Measurements from ENCODE around the gene SLC2A6. TPM values are rescaled to one million over a fixed set of nuclear protein-coding genes. Genes with fewer than 3 reads are reported as not detected.

Gene SLC2A6
- total RNA-seq, 5 donors from 2014 or later (not counting 1 experiment from before 2014, with no cell fraction given): 3.6 to 6.1 (median 4.9) TPM

DNA sequence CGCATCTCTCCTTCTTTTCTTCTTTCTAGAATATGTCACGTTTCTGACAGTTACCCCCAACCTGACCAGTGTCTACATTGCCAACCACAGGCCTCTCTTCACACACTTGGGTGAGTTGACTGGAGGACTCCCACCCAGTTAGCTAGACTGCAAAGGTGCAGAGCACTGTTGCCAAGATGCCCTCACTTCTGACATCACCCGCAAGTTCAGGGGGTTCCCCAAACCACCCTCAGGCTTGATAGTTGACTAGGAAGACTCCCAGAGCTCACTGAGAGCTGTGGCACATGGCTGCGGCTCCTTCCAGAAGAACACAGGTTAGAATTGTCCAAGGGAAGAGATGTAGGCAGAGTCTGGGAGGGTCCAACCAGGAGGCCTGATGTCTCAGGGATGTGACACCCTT lies 39.6 kb downstream of the SLC2A6 start:
- H3K36me3 ChIP-seq (ENCODE audit: control insufficient read depth in 2 of 2, extremely low read depth in 1 of 2, insufficient read depth in 1 of 2, low read length in 1 of 2): no peaks in the 10 kb centered on the region
- POLR2A ChIA-PET: no interaction called here
- 71% methylated on average over 1 of the region's 4 CpGs for WGBS (ENCODE audit: insufficient coverage)
- no peaks in the 10 kb centered on the region for H3K36me3 Mint-ChIP-seq
- H3K9me3 Mint-ChIP-seq: no peaks in the 10 kb centered on the region
- no peaks in the 10 kb centered on the region for H3K27me3 Mint-ChIP-seq
- CTCF ChIA-PET: no interaction called here
- no peak overlapping the region for H3K4me3 Mint-ChIP-seq
- H3K4me1 Mint-ChIP-seq: no peaks in the 10 kb centered on the region
- H3K27ac ChIP-seq (ENCODE audit: low read length): no peak overlapping the region
- no peak overlapping the region for H3K4me3 ChIP-seq (ENCODE audit: control insufficient read depth in 1 of 2, extremely low read depth in 1 of 2, low read length in 1 of 2)
- no peak for DNase-seq
- no peaks in the 10 kb centered on the region for H3K4me1 ChIP-seq (ENCODE audit: control insufficient read depth in 1 of 2, extremely low read depth in 1 of 2, insufficient read depth in 2 of 2, low read length in 2 of 2)
- no peaks in the 10 kb centered on the region for H3K9me3 ChIP-seq
- H3K27ac Mint-ChIP-seq: no peak overlapping the region
- H3K27me3 ChIP-seq (replicated peaks in 1 of 2; ENCODE audit: control insufficient read depth in 2 of 2, extremely low read depth in 1 of 2, insufficient read depth in 2 of 2, low read length in 1 of 2): peaks cover 0 to 18% of the 10 kb centered on the region in 2 experiments
- no peak for ATAC-seq (replicated peaks in 1 of 4)

GRCh38 chr9:133437753-133438531 lies 41.0 kb downstream of the SLC2A6 start:
- DNase-seq (no peak), ATAC-seq (replicated peaks in 1 of 4) (no peak)
- Histone ChIP-seq H3K4me1 (ENCODE audit: control insufficient read depth in 1 of 2, extremely low read depth in 1 of 2, insufficient read depth in 2 of 2, low read length in 2 of 2) (no peaks in the 10 kb centered on the region), H3K4me3 (ENCODE audit: control insufficient read depth in 1 of 2, extremely low read depth in 1 of 2, low read length in 1 of 2) (no peak overlapping the region), H3K27me3 (replicated peaks in 1 of 2; ENCODE audit: control insufficient read depth in 2 of 2, extremely low read depth in 1 of 2, insufficient read depth in 2 of 2, low read length in 1 of 2) (peaks cover 0 to 10% of the 10 kb centered on the region in 2 experiments), H3K27ac (ENCODE audit: low read length) (no peak overlapping the region), H3K36me3 (ENCODE audit: control insufficient read depth in 2 of 2, extremely low read depth in 1 of 2, insufficient read depth in 1 of 2, low read length in 1 of 2) (no peaks in the 10 kb centered on the region), H3K9me3 (no peaks in the 10 kb centered on the region)
- Mint-ChIP-seq H3K27me3 (no peaks in the 10 kb centered on the region), H3K4me1 (no peaks in the 10 kb centered on the region), H3K9me3 (no peaks in the 10 kb centered on the region), H3K36me3 (no peaks in the 10 kb centered on the region), H3K27ac (no peak overlapping the region), H3K4me3 (no peak overlapping the region)
- CTCF ChIA-PET: no interaction called here
- WGBS (ENCODE audit: insufficient coverage): 78% methylated on average over 20 of the region's 20 CpGs
- POLR2A ChIA-PET: no interaction called here

GRCh38 chr9:133436681-133437080 lies 42.2 kb downstream of the SLC2A6 start:
- Histone ChIP-seq H3K4me1 (ENCODE audit: control insufficient read depth in 1 of 2, extremely low read depth in 1 of 2, insufficient read depth in 2 of 2, low read length in 2 of 2) (no peaks in the 10 kb centered on the region), H3K27ac (ENCODE audit: low read length) (no peak overlapping the region), H3K9me3 (no peaks in the 10 kb centered on the region), H3K36me3 (ENCODE audit: control insufficient read depth in 2 of 2, extremely low read depth in 1 of 2, insufficient read depth in 1 of 2, low read length in 1 of 2) (no peaks in the 10 kb centered on the region), H3K4me3 (ENCODE audit: control insufficient read depth in 1 of 2, extremely low read depth in 1 of 2, low read length in 1 of 2) (no peak overlapping the region), H3K27me3 (replicated peaks in 1 of 2; ENCODE audit: control insufficient read depth in 2 of 2, extremely low read depth in 1 of 2, insufficient read depth in 2 of 2, low read length in 1 of 2) (peaks cover 0 to 15% of the 10 kb centered on the region in 2 experiments)
- Mint-ChIP-seq H3K27ac (no peak overlapping the region), H3K27me3 (peaks cover 0 to 1% of the 10 kb centered on the region in 2 donors), H3K9me3 (no peaks in the 10 kb centered on the region), H3K4me3 (no peak overlapping the region), H3K4me1 (no peaks in the 10 kb centered on the region), H3K36me3 (no peaks in the 10 kb centered on the region)
- WGBS (ENCODE audit: insufficient coverage): 85% methylated on average over 4 of the region's 16 CpGs
- ATAC-seq (replicated peaks in 1 of 4): no peak
- ChIA-PET CTCF (no interaction called here), POLR2A (no interaction called here)
- DNase-seq: no peak

DNA sequence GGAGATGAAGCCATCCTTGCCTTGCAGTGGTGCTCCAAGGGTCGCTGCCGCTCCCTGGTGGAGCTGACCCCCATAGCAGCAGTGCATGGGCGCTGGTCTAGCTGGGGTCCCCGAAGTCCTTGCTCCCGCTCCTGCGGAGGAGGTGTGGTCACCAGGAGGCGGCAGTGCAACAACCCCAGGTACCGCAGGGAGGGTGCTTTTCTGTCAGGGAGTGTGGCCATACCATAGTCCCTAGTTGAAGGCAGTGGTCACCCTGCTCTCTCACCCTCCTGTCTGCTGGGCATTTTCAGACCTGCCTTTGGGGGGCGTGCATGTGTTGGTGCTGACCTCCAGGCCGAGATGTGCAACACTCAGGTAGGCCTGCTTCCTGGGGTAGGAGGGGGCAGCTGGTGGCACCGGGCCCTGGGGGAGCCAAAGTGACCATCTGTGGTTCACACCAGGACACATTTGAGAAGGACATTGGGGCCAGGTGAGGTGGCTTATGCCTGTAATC lies 45.5 kb downstream of the SLC2A6 start:
- Histone ChIP-seq H3K27ac (ENCODE audit: low read length) (no peak overlapping the region), H3K9me3 (no peaks in the 10 kb centered on the region), H3K4me3 (ENCODE audit: control insufficient read depth in 1 of 2, extremely low read depth in 1 of 2, low read length in 1 of 2) (no peak overlapping the region), H3K4me1 (ENCODE audit: control insufficient read depth in 1 of 2, extremely low read depth in 1 of 2, insufficient read depth in 2 of 2, low read length in 2 of 2) (peaks cover 0 to 7% of the 10 kb centered on the region in 2 experiments), H3K36me3 (ENCODE audit: control insufficient read depth in 2 of 2, extremely low read depth in 1 of 2, insufficient read depth in 1 of 2, low read length in 1 of 2) (no peaks in the 10 kb centered on the region), H3K27me3 (replicated peaks in 1 of 2; ENCODE audit: control insufficient read depth in 2 of 2, extremely low read depth in 1 of 2, insufficient read depth in 2 of 2, low read length in 1 of 2) (peaks cover 0 to 24% of the 10 kb centered on the region in 2 experiments)
- DNase-seq (no peak), ATAC-seq (replicated peaks in 1 of 4) (no peak)
- POLR2A ChIA-PET: no interaction called here
- Mint-ChIP-seq H3K4me3 (no peak overlapping the region), H3K27me3 (peaks cover 3 to 6% of the 10 kb centered on the region in 2 donors), H3K36me3 (no peaks in the 10 kb centered on the region), H3K27ac (no peak overlapping the region), H3K4me1 (peaks cover 0 to 5% (median 3%) of the 10 kb centered on the region in 3 donors), H3K9me3 (no peaks in the 10 kb centered on the region)
- CTCF ChIA-PET: no interaction called here
- WGBS (ENCODE audit: insufficient coverage): 88% methylated on average over 5 of the region's 11 CpGs

- no peaks in the 10 kb centered on the region for H3K9me3 Mint-ChIP-seq
- Histone ChIP-seq H3K27me3 (replicated peaks in 1 of 2; ENCODE audit: control insufficient read depth in 2 of 2, extremely low read depth in 1 of 2, insufficient read depth in 2 of 2, low read length in 1 of 2) (peaks cover 0 to 44% of the 10 kb centered on the region in 2 experiments), H3K4me3 (ENCODE audit: control insufficient read depth in 1 of 2, extremely low read depth in 1 of 2, low read length in 1 of 2) (no peak overlapping the region), H3K4me1 (ENCODE audit: control insufficient read depth in 1 of 2, extremely low read depth in 1 of 2, insufficient read depth in 2 of 2, low read length in 2 of 2) (peaks cover 2 to 13% of the 10 kb centered on the region in 2 experiments), H3K36me3 (ENCODE audit: control insufficient read depth in 2 of 2, extremely low read depth in 1 of 2, insufficient read depth in 1 of 2, low read length in 1 of 2) (no peaks in the 10 kb centered on the region), H3K9me3 (no peaks in the 10 kb centered on the region), H3K27ac (ENCODE audit: low read length) (no peak overlapping the region)
- no peak overlapping the region for H3K27ac Mint-ChIP-seq
- peaks cover 0 to 11% (median 5%) of the 10 kb centered on the region in 3 donors for H3K4me1 Mint-ChIP-seq
- ChIA-PET POLR2A (interaction anchor here in 1 of 2 donors (0.6 kb wide), 1 partner anchor 70 kb away, joined by 3 read pairs; no protein-coding TSS in a partner anchor), CTCF (no interaction called here)
- no peak overlapping the region for H3K4me3 Mint-ChIP-seq
- DNase-seq (no peak), ATAC-seq (replicated peaks in 1 of 4) (no peak)
- H3K27me3 Mint-ChIP-seq: peaks cover 23 to 36% of the 10 kb centered on the region in 2 donors
- no peaks in the 10 kb centered on the region for H3K36me3 Mint-ChIP-seq
- WGBS (ENCODE audit: insufficient coverage): no CpG with 5 or more reads among the region's 1 CpG
Observed at GRCh38 chr9:133430244-133430643, 48.7 kb downstream of the SLC2A6 start.

DNA sequence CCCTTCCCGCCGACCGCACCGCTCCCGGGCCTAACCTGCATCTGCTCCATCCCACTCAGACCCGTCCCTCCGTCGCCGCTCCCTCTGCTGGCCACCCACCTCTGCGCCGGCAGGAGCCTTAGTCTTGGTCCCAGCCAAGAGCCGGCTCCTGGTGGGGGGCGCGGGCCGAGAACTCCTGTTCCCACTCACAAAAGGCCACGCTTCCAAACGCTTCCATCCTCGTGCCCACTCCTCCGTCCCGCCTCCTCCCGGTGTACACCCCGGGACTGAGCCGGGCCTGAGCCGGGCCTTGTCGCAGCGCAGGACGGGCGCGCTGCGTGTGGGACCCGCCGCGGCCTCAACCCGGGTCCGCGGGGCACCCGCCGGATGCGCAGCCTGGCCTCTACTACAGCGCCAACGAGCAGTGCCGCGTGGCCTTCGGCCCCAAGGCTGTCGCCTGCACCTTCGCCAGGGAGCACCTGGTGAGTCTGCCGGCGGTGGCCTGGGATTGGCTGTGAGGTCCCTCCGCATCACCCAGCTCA lies 49.2 kb downstream of the SLC2A6 start:
- Mint-ChIP-seq H3K4me1 (peaks cover 0 to 11% (median 5%) of the 10 kb centered on the region in 3 donors), H3K27me3 (peaks cover 23 to 41% of the 10 kb centered on the region in 2 donors), H3K9me3 (no peaks in the 10 kb centered on the region), H3K27ac (no peak overlapping the region), H3K36me3 (no peaks in the 10 kb centered on the region), H3K4me3 (peak overlapping the region in 2 of 3 donors; percentile 39 to 61)
- Histone ChIP-seq H3K27ac (ENCODE audit: low read length) (no peak overlapping the region), H3K36me3 (ENCODE audit: control insufficient read depth in 2 of 2, extremely low read depth in 1 of 2, insufficient read depth in 1 of 2, low read length in 1 of 2) (no peaks in the 10 kb centered on the region), H3K27me3 (replicated peaks in 1 of 2; ENCODE audit: control insufficient read depth in 2 of 2, extremely low read depth in 1 of 2, insufficient read depth in 2 of 2, low read length in 1 of 2) (peaks cover 0 to 47% of the 10 kb centered on the region in 2 experiments), H3K9me3 (no peaks in the 10 kb centered on the region), H3K4me3 (ENCODE audit: control insufficient read depth in 1 of 2, extremely low read depth in 1 of 2, low read length in 1 of 2) (no peak overlapping the region), H3K4me1 (ENCODE audit: control insufficient read depth in 1 of 2, extremely low read depth in 1 of 2, insufficient read depth in 2 of 2, low read length in 2 of 2) (peaks cover 2 to 13% of the 10 kb centered on the region in 2 experiments)
- peak; percentile 19 to 60 (median 56) for ATAC-seq (replicated peaks in 1 of 4)
- POLR2A ChIA-PET: interaction anchor here in 1 of 2 donors (0.6 kb wide), 1 partner anchor 69 kb away, joined by 3 read pairs; no protein-coding TSS in a partner anchor
- peak in 7 of 35 experiments; percentile 9 to 33 (median 19) for DNase-seq
- WGBS (ENCODE audit: insufficient coverage): 32% methylated on average over 49 of the region's 49 CpGs
- CTCF ChIA-PET: no interaction called here
